GM21529 (cell line): ENCODE measurements around the gene CCDC200.
"Not testable (repeated sequence)": the region's sequence is repeated elsewhere in the genome, so short reads cannot be mapped to it uniquely, and the experiment has no call there.

ENCODE experiments used
- ATAC-seq: cut with Tn5 transposase; IDR thresholded peaks from one replicate; pipeline ENCODE4 v1.9.1; 2021; ENCODE audit not compliant: unreplicated experiment

Gene CCDC200

GRCh38 chr17:43228020-43228782 is at the start of gene CCDC200:
Gene CCDC200 (minus strand): TSS chr17:43228623. CDS start chr17:43228554, 69 bp downstream.
- not testable (repeated sequence) for ATAC-seq

GRCh38 chr17:43272914-43273313 is 44.5 kb upstream of the CCDC200 start:
- ATAC-seq, result not testable (repeated sequence)

GRCh38 chr17:43272483-43272882 is 44.1 kb upstream of the CCDC200 start:
- ATAC-seq, result not testable (repeated sequence)

GRCh38 chr17:43270552-43271504 is 42.4 kb upstream of the CCDC200 start:
- ATAC-seq, result not testable (repeated sequence)

DNA sequence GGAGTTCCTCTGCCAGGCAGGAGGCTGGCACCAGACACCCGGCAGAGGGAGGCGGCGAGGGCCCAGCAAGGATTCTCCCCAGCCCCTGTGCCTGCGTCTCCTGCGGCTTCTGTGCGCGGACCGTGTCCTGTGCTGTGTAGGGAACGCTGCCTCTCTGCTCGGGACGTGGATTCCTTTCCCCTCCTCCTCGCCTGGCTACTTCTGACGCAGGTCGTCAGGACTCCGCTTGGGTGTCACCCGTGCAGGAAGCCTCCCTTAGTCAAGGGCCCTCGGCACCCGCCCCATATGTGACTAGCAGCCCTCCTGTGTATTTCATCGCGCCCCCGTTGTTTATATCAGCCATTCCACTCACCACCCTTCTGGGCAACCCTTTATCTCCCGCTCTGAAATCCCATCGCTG is 18.0 kb upstream of the CCDC200 start:
- not testable (repeated sequence) for ATAC-seq

GRCh38 chr17:43240596-43241352 is 12.4 kb upstream of the CCDC200 start:
- ATAC-seq, result not testable (repeated sequence)

GRCh38 chr17:43239597-43239996 is 11.2 kb upstream of the CCDC200 start:
- not testable (repeated sequence) for ATAC-seq

GRCh38 chr17:43233877-43234276 is 5.5 kb upstream of the CCDC200 start, which contains the start of gene RNU2-1:
Gene RNU2-1 (minus strand): TSS chr17:43233977.
- ATAC-seq, result not testable (repeated sequence)

- ATAC-seq, result not testable (repeated sequence)
Observed at GRCh38 chr17:43233263-43233662, 4.8 kb upstream of the CCDC200 start.

GRCh38 chr17:43232021-43232699 is 3.7 kb upstream of the CCDC200 start:
- not testable (repeated sequence) for ATAC-seq

- ATAC-seq, result not testable (repeated sequence)
Observed at GRCh38 chr17:43231205-43232020, 3.0 kb upstream of the CCDC200 start.

DNA sequence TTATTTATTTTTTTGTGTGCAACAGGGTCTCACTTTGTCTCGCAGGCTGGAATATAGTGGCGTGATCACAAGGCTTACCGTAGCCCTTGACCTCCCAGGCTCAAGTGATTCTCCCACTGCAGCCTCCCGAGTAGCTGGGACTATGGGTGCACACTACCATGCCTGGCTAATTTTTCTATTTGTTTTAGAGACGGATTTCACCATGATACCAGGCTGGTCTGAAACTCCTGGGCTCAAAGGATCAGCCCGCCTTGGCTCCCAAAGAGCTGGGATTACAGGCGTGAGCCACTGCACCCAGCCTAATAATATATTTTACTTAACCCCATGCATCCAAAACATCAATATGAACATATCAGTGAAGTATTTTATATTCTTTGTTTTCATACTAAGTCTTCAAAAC is 2.0 kb downstream of the CCDC200 start:
- no peak for ATAC-seq

DNA sequence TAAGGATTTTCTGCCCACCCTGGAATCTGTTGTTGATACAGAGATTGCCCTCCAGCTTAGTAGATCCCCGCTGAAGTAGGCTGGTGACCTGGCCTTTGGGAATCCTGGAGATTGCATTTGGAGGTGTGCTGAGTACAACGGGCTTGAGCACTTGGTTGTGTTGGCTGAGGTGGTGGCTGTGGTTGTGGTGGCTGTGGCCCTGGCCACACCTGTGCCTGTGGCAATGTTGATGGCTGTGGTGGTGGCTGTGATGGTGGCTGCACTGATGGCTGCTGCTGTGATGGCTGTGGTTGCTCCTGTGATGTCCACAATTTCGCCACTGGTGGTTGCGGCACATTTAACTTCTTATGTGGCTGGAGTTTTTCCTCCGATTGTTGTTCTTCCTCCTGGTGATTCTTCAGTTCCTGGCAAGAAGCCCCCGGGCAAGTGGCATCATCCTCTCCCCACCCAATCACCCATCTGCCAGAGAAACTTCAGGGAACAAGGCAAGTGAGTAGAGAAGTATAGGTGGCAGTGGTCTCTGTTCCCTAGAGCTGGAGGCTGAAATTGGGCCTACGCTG is 4.2 kb downstream of the CCDC200 start:
- ATAC-seq, result no peak

DNA sequence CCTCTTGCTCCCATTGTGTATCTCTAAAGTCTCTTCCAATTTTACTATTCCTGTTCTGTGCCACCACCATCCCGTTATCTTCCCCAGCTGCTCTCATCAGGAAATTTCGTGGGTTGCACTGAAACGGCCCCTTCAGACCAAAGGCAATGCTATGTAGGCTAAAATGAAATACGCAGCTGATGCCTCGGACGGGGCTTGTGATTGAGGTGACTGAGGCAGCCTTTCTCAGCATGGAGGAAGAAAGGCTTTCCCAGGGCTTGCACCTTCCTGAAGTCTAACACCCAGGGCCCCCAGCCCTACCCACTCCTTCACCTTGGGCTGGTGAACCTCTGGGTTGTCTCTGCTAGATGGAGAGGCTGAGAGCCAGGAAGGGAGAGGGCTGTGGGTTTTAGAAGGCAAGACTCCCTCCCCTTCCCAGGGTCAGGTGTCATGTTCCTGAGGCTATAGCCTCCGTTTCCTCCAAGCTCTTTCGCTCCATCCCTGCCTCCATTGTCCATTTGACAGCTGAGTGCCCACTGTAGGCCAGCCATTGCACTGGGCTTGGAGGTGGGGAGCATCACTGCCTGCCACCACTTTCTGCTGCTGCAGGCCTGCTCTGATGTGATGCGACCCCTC is 7.8 kb downstream of the CCDC200 start:
- ATAC-seq, result no peak

- ATAC-seq, result no peak
Observed at GRCh38 chr17:43219746-43220380, 8.6 kb downstream of the CCDC200 start.

- ATAC-seq, result no peak
Observed at GRCh38 chr17:43219001-43219400, 9.4 kb downstream of the CCDC200 start.

DNA sequence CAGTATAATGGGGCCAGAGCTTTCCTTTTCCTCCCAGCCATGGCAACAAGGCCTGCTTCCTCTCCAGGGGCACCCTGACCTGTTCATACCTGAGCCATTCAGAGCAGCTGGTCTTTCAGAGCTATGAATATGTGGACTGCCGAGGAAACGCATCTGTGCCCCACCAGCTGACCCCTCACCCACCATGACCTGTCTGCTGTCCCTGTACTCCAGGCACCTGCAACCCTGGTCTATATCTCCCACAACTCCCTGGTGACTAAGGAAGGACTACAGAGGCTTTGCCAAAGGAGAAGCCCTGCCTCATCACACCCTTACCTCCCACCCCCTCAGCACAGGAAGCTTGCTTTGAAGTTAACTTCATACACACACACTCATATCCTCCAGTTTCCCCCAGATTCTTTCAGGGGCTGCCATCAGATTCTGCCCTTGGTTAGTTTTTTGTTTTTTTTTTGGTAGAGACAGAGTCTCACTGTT is 10.8 kb downstream of the CCDC200 start:
- no peak for ATAC-seq
